Keratinocyte (primary cell): ENCODE data around the gene MEIS3.

Experiments used
- EZH2 ChIP-seq: IDR thresholded peaks from one replicate; pipeline ENCODE4 v1.6.1; 2012; ENCODE audit warnings: inconsistent platforms, mild to moderate bottlenecking, low read length, moderate library complexity
- TF ChIP-seq, protein P1 (sequence below), 3 experiments: IDR thresholded peaks in 1 of 3; conservative IDR thresholded peaks in 1 of 3; optimal IDR thresholded peaks in 1 of 3; 2 replicates in 2 of 3; 3 replicates in 1 of 3; pipeline versions ENCODE3 to v1.5.1; 2011; ENCODE audit warnings: low read length in 3 of 3, mild to moderate bottlenecking in 3 of 3, moderate library complexity in 2 of 3, control low read depth in 1 of 3, inconsistent platforms in 1 of 3; ENCODE audit not compliant: insufficient read depth in 2 of 3; ENCODE audit errors: extremely low read depth in 1 of 3

DNA sequence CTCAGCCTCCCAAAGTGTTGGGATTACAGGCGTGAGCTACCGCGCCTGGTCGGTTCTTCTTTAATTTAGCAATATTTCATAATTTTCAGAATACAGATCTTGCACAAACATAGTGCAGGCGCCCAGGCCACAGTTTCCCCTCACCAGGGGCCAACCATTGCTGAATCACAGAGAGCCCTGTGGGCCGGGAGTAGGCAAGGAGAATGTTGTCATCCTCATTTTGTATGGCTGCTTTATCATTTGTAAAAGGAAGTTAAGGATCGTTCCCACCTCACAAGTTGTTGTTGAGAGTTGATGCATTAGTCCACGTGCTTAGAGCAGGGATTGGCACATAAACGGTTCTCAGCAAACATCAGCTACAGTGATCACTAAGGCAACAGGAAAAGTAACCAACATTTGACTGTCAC lies 30.2 kb downstream of the MEIS3 start:
- TF ChIP-seq, protein P1, sequence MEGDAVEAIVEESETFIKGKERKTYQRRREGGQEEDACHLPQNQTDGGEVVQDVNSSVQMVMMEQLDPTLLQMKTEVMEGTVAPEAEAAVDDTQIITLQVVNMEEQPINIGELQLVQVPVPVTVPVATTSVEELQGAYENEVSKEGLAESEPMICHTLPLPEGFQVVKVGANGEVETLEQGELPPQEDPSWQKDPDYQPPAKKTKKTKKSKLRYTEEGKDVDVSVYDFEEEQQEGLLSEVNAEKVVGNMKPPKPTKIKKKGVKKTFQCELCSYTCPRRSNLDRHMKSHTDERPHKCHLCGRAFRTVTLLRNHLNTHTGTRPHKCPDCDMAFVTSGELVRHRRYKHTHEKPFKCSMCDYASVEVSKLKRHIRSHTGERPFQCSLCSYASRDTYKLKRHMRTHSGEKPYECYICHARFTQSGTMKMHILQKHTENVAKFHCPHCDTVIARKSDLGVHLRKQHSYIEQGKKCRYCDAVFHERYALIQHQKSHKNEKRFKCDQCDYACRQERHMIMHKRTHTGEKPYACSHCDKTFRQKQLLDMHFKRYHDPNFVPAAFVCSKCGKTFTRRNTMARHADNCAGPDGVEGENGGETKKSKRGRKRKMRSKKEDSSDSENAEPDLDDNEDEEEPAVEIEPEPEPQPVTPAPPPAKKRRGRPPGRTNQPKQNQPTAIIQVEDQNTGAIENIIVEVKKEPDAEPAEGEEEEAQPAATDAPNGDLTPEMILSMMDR (optimal IDR thresholded peaks at IDR 0.05 in 1 of 3, IDR thresholded peaks at IDR 0.05 in 1 of 3, conservative IDR thresholded peaks at IDR 0.05 in 1 of 3; ENCODE audit: extremely low read depth in 1 of 3, insufficient read depth in 2 of 3, low read length in 3 of 3) = no peak
- TF ChIP-seq EZH2 = no peak
